GM12878 (cell line): Measurements from ENCODE around the gene BSN. TPM values are rescaled to one million over a fixed set of nuclear protein-coding genes. Genes with fewer than 3 reads are reported as not detected.

Experiments
- ATAC-seq: fragments of 200-7000 bp; cut with Tn5 transposase; 3 replicates; pipeline ENCODE4 v1.9.1; 2020; ENCODE audit warnings: mild to moderate bottlenecking, moderate library complexity
- BruUV-seq: library from RNA; stranded (reverse); fragments of 400-500 nt; replicated peaks from 2 replicates; lab custom pipeline; 2021; lab: Mats Ljungman, UMichigan
- CTCF ChIA-PET: fragments of 300-600 bp; sonication (Branson Sonifier 250); formaldehyde crosslinking; extraction: SDS; loops from one replicate; lab custom pipeline; 2021; ENCODE audit warnings: inconsistent platforms; lab: Yijun Ruan, JAX
- POLR2A ChIA-PET: fragments of 350-600 bp; formaldehyde crosslinking; extraction: SDS; loops from one replicate; lab custom pipeline; 2021; ENCODE audit warnings: inconsistent platforms; lab: Charles Lee
- RAD21 ChIA-PET: fragments of 300-600 bp; sonication (Branson Sonifier 250); formaldehyde crosslinking; loops from one replicate; lab custom pipeline; 2023; ENCODE audit warnings: antibody characterized with exemption; ENCODE audit not compliant: unreplicated experiment; lab: Charles Lee
- SMC1A ChIA-PET: fragments of 300-600 bp; sonication (Branson Sonifier 250); formaldehyde crosslinking; loops from one replicate; lab custom pipeline; 2023; ENCODE audit not compliant: unreplicated experiment, uncharacterized antibody; lab: Charles Lee
- DNase-seq: peaks from one replicate; pipeline ENCODE4 v3.0.0-alpha.2; 2011; ENCODE audit warnings: low read depth, low spot score
- FAIRE-seq: peaks from 3 replicates; lab custom pipeline; 2011; peaks lifted over from hg19 to GRCh38; lab: Jason Lieb, UNC
- H2AFZ ChIP-seq: 2 replicates; pipeline ENCODE4 v1.6.0; 2011; ENCODE audit warnings: low read depth, low read length, control low read depth; ENCODE audit not compliant: control insufficient read depth
- H3K27ac ChIP-seq: 2 replicates; pipeline ENCODE4 v1.5.1; 2011; ENCODE audit warnings: control low read depth; ENCODE audit not compliant: control insufficient read depth, insufficient read depth
- H3K27me3 ChIP-seq, 2 experiments: replicated peaks in 1 of 2; 2 replicates each; pipeline versions ENCODE4 v1.6.0 to v1.6.1; 2011; ENCODE audit warnings: low read length in 1 of 2; ENCODE audit not compliant: control insufficient read depth in 2 of 2, insufficient read depth in 2 of 2
- H3K36me3 ChIP-seq, 2 experiments: 2 replicates each; pipeline ENCODE4 v1.5.1; 2011; ENCODE audit warnings: low read length in 1 of 2; ENCODE audit not compliant: control insufficient read depth in 2 of 2, insufficient read depth in 2 of 2
- H3K4me1 ChIP-seq: 2 replicates; pipeline ENCODE4 v1.6.1; 2011; ENCODE audit warnings: mild to moderate bottlenecking, low read length, moderate library complexity, mixed read lengths; ENCODE audit not compliant: control insufficient read depth, insufficient read depth
- H3K4me2 ChIP-seq: 2 replicates; pipeline ENCODE4 v1.6.0; 2011; ENCODE audit warnings: control low read depth; ENCODE audit not compliant: control insufficient read depth, insufficient read depth
- H3K4me3 ChIP-seq: fragments of 200-600 bp; sonication (generic); 2 replicates; pipeline ENCODE4 v1.5.1; 2016
- H3K79me2 ChIP-seq: 2 replicates; pipeline ENCODE4 v1.6.0; 2011; ENCODE audit warnings: low read length; ENCODE audit not compliant: control insufficient read depth, insufficient read depth
- H3K9ac ChIP-seq: 2 replicates; pipeline ENCODE4 v1.8.0; 2011; ENCODE audit warnings: low read length, control low read depth, mixed read lengths; ENCODE audit not compliant: control insufficient read depth, insufficient read depth
- H3K9me3 ChIP-seq: replicated peaks from 3 replicates; pipeline ENCODE4 v1.5.1; 2011; ENCODE audit warnings: mild to moderate bottlenecking, low read length; ENCODE audit not compliant: control insufficient read depth, insufficient read depth
- H4K20me1 ChIP-seq: 2 replicates; pipeline ENCODE4 v1.6.0; 2011; ENCODE audit not compliant: control insufficient read depth, insufficient read depth
- CBFB ChIP-seq: IDR thresholded peaks from 2 replicates; pipeline ENCODE4 v1.6.1; 2016; ENCODE audit warnings: antibody characterized with exemption, low read depth
- CHD1 ChIP-seq: IDR thresholded peaks from 2 replicates; pipeline ENCODE4 v1.6.1; 2012; ENCODE audit warnings: low read depth, low read length, improper control_type of control experiment
- ETV6 ChIP-seq, 2 experiments: fragments of 450-650 bp in 1 of 2; IDR thresholded peaks in 1 of 2; conservative IDR thresholded peaks in 1 of 2; 2 replicates each; pipeline ENCODE4 v1.6.1; 2014; ENCODE audit warnings: antibody characterized with exemption in 1 of 2, borderline replicate concordance in 1 of 2, low read depth in 1 of 2, mild to moderate bottlenecking in 1 of 2, moderate library complexity in 1 of 2
- HDGF ChIP-seq: fragments of 450-650 bp; IDR thresholded peaks from 2 replicates; pipeline ENCODE4 v1.6.1; 2016; ENCODE audit warnings: antibody characterized with exemption
- JUND ChIP-seq: IDR thresholded peaks from 2 replicates; pipeline ENCODE4 v1.6.1; 2012; ENCODE audit warnings: low read depth, mild to moderate bottlenecking, low read length, improper control_type of control experiment, moderate library complexity
- NR2F1 ChIP-seq: fragments of 450-650 bp; conservative IDR thresholded peaks from 2 replicates; pipeline ENCODE4 v1.6.1; 2017; ENCODE audit warnings: mild to moderate bottlenecking
- RFX5 ChIP-seq: IDR thresholded peaks from 2 replicates; pipeline ENCODE4 v1.6.1; 2011; ENCODE audit warnings: low read depth, low read length, improper control_type of control experiment
- ZZZ3 ChIP-seq: IDR thresholded peaks from 2 replicates; pipeline ENCODE4 v1.6.1; 2011; ENCODE audit warnings: low read depth; ENCODE audit not compliant: control insufficient read depth, insufficient read length
- WGBS: methylation state at CpG from one replicate; pipeline ENCODE4 v1.1.6; 2016; ENCODE audit warnings: low lambda C conversion rate; ENCODE audit not compliant: insufficient replicate concordance, insufficient coverage; ENCODE audit errors: missing lambda C conversion rate; 5-methylcytosine and 5-hydroxymethylcytosine counted together
- in situ Hi-C: fragments of 300-500 bp; cut with MboI; formaldehyde crosslinking; loops from 9 replicates; pipeline ENCODE4 v1.14.3; 2018; ENCODE audit warnings: mixed read lengths
- intact Hi-C: fragments of 100-400 bp; cut with micrococcal nuclease; formaldehyde crosslinking; loops from one replicate; pipeline ENCODE4 v1.14.2; 2022; ENCODE audit not compliant: unreplicated experiment
- polyA plus RNA-seq, 11 experiments: library from polyadenylated mRNA; depleted of rRNA in 4 of 11; unstranded in 6 of 11; stranded (reverse) in 5 of 11; fragments of >200 nt; fragmentation: Nextera tagmentation in 4 of 11; fragmentation: Illumina TruSeq in 1 of 11; extraction: Ambion mirVana in 4 of 11; extraction: Trizol in 1 of 11; gene quantifications; 1 replicate in 1 of 11; 2 replicates in 10 of 11; pipeline versions ENCODE4 v1.2.1 to v1.2.3, GENCODE V29; 2011 to 2016; ENCODE audit warnings: inconsistent platforms in 2 of 11, missing spikeins in 2 of 11, low read depth in 1 of 11
- total RNA-seq, 4 experiments: library from RNA; depleted of rRNA in 3 of 4; stranded (reverse); fragments of >200 nt in 3 of 4; fragmentation: Illumina TruSeq in 1 of 4; extraction: Trizol in 1 of 4; gene quantifications; 2 replicates each; pipeline versions ENCODE4 v1.2.1 to v1.2.3, GENCODE V29; 2013 to 2021
- TF ChIP-seq, protein P1 (sequence below): fragments of 450-650 bp; formaldehyde crosslinking; IDR thresholded peaks from 2 replicates; pipeline ENCODE4 v1.4.0; 2022; ENCODE audit warnings: mild to moderate bottlenecking, moderate library complexity
- TF ChIP-seq, protein P2 (sequence below): fragments of 450-650 bp; IDR thresholded peaks from 2 replicates; pipeline ENCODE4 v1.6.1; 2018; ENCODE audit warnings: mild to moderate bottlenecking, low read depth, moderate library complexity; ENCODE audit not compliant: partially characterized antibody
- TF ChIP-seq, protein P3 (sequence below): fragments of 450-650 bp; IDR thresholded peaks from 2 replicates; pipeline ENCODE4 v1.6.1; 2017; ENCODE audit warnings: mild to moderate bottlenecking, moderate library complexity

Gene BSN
- total and polyA plus RNA-seq, 10 of the 15 experiments (the other 5 are each of a cell fraction or from before 2014, with no cell fraction given), result under 0.01 to 0.19 (median 0.05) TPM; not detected in 1

- Histone ChIP-seq H3K9me3 (no peaks in the 10 kb centered on the region), H4K20me1 (no peaks in the 10 kb centered on the region), H3K79me2 (no peaks in the 10 kb centered on the region), H3K4me2 (no peak overlapping the region), H3K27ac (no peak overlapping the region), H3K27me3 (no peaks in the 10 kb centered on the region), H3K36me3 (peaks cover 3 to 17% of the 10 kb centered on the region in 2 experiments; a peak in 3 of 4 replicates), H2AFZ (no peak overlapping the region), H3K4me3 (no peak overlapping the region), H3K4me1 (peaks cover 5% of the 10 kb centered on the region; the same call in 1 of the 2 replicates), H3K9ac (no peak overlapping the region)
- ChIA-PET POLR2A (interaction anchor here (0.8 kb wide), 1 partner anchor 529 kb away, joined by 3 read pairs; the partner anchor contains the start of gene WDR6), SMC1A (interaction anchor here (7.4 kb wide), 1 partner anchor 136 kb away, joined by 86 read pairs; no protein-coding TSS in a partner anchor), RAD21 (interaction anchor here (3.1 kb wide), 1 partner anchor 136 kb away, joined by 18 read pairs; no protein-coding TSS in a partner anchor), CTCF (interaction anchor here (1.0 to 7.0 kb wide), 4 partner anchors 10 to 135 kb away, joined by 3 to 210 read pairs (median 3); no protein-coding TSS in a partner anchor)
- ATAC-seq (no peak), FAIRE-seq (no peak), DNase-seq (no peak)
- 72% methylated on average over 7 of the region's 7 CpGs for WGBS
- in situ Hi-C loops (loop anchor here (10.0 kb wide), 1 partner anchor 139 kb away; the partner anchor contains the start of gene APEH), intact Hi-C loops (no loop called here)
- no TSS peak for BruUV-seq
- TF ChIP-seq ETV6 (conservative IDR thresholded peaks at IDR 0.05 in 1 of 2, IDR thresholded peaks at IDR 0.05 in 1 of 2; ENCODE audit: borderline replicate concordance in 1 of 2, low read depth in 1 of 2) (no peak), ZZZ3 (no peak), CBFB (no peak), HDGF (no peak), NR2F1 (no peak), RFX5 (no peak), JUND (no peak), CHD1 (no peak)
- TF ChIP-seq, protein P1, sequence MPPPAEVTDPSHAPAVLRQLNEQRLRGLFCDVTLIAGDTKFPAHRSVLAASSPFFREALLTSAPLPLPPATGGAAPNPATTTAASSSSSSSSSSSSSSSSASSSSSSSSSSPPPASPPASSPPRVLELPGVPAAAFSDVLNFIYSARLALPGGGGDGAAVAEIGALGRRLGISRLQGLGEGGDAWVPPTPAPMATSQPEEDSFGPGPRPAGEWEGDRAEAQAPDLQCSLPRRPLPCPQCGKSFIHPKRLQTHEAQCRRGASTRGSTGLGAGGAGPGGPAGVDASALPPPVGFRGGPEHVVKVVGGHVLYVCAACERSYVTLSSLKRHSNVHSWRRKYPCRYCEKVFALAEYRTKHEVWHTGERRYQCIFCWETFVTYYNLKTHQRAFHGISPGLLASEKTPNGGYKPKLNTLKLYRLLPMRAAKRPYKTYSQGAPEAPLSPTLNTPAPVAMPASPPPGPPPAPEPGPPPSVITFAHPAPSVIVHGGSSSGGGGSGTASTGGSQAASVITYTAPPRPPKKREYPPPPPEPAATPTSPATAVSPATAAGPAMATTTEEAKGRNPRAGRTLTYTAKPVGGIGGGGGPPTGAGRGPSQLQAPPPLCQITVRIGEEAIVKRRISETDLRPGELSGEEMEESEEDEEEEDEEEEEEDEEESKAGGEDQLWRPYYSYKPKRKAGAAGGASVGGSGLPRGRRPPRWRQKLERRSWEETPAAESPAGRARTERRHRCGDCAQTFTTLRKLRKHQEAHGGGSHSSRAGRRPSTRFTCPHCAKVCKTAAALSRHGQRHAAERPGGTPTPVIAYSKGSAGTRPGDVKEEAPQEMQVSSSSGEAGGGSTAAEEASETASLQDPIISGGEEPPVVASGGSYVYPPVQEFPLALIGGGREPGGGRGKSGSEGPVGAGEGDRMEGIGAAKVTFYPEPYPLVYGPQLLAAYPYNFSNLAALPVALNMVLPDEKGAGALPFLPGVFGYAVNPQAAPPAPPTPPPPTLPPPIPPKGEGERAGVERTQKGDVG (CRISPR knock-in tag), result no peak
- TF ChIP-seq, protein P2, sequence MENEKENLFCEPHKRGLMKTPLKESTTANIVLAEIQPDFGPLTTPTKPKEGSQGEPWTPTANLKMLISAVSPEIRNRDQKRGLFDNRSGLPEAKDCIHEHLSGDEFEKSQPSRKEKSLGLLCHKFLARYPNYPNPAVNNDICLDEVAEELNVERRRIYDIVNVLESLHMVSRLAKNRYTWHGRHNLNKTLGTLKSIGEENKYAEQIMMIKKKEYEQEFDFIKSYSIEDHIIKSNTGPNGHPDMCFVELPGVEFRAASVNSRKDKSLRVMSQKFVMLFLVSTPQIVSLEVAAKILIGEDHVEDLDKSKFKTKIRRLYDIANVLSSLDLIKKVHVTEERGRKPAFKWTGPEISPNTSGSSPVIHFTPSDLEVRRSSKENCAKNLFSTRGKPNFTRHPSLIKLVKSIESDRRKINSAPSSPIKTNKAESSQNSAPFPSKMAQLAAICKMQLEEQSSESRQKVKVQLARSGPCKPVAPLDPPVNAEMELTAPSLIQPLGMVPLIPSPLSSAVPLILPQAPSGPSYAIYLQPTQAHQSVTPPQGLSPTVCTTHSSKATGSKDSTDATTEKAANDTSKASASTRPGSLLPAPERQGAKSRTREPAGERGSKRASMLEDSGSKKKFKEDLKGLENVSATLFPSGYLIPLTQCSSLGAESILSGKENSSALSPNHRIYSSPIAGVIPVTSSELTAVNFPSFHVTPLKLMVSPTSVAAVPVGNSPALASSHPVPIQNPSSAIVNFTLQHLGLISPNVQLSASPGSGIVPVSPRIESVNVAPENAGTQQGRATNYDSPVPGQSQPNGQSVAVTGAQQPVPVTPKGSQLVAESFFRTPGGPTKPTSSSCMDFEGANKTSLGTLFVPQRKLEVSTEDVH, result no peak
- TF ChIP-seq, protein P3, sequence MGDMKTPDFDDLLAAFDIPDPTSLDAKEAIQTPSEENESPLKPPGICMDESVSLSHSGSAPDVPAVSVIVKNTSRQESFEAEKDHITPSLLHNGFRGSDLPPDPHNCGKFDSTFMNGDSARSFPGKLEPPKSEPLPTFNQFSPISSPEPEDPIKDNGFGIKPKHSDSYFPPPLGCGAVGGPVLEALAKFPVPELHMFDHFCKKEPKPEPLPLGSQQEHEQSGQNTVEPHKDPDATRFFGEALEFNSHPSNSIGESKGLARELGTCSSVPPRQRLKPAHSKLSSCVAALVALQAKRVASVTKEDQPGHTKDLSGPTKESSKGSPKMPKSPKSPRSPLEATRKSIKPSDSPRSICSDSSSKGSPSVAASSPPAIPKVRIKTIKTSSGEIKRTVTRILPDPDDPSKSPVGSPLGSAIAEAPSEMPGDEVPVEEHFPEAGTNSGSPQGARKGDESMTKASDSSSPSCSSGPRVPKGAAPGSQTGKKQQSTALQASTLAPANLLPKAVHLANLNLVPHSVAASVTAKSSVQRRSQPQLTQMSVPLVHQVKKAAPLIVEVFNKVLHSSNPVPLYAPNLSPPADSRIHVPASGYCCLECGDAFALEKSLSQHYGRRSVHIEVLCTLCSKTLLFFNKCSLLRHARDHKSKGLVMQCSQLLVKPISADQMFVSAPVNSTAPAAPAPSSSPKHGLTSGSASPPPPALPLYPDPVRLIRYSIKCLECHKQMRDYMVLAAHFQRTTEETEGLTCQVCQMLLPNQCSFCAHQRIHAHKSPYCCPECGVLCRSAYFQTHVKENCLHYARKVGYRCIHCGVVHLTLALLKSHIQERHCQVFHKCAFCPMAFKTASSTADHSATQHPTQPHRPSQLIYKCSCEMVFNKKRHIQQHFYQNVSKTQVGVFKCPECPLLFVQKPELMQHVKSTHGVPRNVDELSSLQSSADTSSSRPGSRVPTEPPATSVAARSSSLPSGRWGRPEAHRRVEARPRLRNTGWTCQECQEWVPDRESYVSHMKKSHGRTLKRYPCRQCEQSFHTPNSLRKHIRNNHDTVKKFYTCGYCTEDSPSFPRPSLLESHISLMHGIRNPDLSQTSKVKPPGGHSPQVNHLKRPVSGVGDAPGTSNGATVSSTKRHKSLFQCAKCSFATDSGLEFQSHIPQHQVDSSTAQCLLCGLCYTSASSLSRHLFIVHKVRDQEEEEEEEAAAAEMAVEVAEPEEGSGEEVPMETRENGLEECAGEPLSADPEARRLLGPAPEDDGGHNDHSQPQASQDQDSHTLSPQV, result no peak
Observed at GRCh38 chr3:49535971-49536874, 18.1 kb upstream of the BSN start.
